GM18858 (cell line): ENCODE measurements around the gene LRRK1.

Experiments
- ATAC-seq: cut with Tn5 transposase; IDR thresholded peaks from one replicate; pipeline ENCODE4 v1.9.1; 2021; ENCODE audit not compliant: unreplicated experiment

Gene LRRK1

GRCh38 chr15:100968050-100968966 lies 49.2 kb downstream of the LRRK1 start:
- no peak for ATAC-seq

DNA sequence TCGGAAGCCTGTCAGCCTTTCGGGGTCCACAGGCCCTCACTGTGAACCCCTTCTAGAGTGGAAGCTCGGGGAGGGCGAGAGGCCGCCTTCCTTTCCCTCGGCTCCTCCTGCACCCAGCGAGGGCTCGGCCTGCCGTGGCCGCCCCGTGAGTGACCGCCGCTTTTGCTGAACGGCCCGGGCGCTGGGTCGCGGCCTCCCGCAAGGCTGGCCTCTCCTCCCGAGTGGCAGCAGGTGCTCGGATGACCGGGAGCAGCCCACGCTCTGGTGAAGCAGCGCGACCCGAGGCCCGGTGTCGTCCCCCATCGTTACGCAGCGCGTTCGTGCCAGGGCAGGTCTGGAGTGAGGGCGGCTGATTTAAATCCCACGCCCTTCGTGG lies 53.8 kb downstream of the LRRK1 start:
- ATAC-seq: no peak

- ATAC-seq: no peak
Observed at GRCh38 chr15:100973351-100974111, 54.4 kb downstream of the LRRK1 start.

DNA sequence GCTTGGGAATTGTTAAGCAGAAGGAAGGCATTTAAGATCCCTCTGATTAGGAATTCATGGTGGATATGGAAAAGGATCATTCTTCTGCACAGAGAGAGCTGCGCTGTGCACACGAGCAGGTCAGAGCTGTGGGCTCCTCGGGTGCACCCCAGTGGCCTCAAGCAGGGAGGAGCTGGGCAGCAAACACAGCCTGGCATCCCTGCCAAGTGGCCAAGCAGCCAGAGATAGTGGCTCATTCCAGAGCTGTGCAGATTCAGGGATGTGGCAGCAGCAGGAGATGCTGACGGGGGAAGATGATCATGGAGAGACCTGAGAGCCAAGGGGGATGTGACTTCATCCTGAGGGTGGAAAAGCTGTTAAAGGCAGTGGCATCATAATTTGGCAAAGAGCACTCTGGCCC lies 55.9 kb downstream of the LRRK1 start:
- no peak for ATAC-seq

DNA sequence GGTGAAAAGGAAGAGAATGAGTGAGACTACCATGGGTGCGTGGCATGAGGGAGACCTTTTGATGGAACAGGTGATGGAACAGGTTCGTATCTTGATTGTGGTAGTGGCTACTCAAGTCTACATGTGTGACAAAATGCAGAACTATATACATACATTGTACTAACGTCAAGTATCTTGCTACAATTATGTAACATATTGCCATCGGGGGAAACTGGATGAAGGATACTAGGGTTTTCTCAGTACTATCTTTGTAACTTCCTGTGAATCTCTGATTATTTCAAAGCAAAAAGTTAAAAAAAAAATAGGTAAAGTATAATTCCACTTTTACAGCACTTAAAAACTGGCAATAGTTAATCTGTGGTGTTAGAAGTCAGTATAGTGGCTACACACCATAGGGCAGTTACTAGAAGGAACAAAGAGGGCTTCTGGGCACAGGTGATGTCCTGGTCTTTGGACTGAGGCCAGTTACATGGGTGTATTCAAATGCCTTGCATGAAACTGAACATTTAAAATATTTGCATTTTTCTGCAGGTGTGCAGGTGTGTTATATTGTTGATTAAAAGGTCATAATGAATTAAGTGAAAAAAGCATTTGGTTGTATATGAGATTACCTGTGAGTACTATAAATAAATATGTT lies 61.4 kb downstream of the LRRK1 start:
- no peak for ATAC-seq

DNA sequence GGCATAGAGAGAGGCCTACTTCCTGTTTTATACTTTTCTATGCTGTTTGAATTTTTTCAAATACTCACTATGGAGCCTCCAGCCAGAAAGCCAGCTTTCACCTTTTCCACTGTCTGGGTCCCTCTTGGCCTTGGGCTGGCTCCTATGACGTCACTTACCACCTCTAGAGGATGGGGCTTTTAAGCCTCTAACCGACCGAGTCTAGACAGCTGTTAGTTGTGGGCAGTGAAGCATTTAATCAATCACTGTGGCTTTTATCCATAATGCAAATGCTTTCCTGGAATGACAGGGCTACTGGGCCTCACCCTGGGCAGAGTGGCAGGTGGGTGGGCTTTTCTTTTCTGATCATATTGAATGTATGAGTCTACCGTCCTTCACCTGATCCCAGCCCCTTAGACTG lies 61.9 kb downstream of the LRRK1 start:
- no peak for ATAC-seq

- no peak for ATAC-seq
Observed at GRCh38 chr15:100983221-100983620, 64.1 kb downstream of the LRRK1 start.

- ATAC-seq: no peak
Observed at GRCh38 chr15:100985401-100985800, 66.2 kb downstream of the LRRK1 start.

GRCh38 chr15:100986158-100986896 lies 67.2 kb downstream of the LRRK1 start:
- no peak for ATAC-seq

GRCh38 chr15:100987143-100987542 lies 68.0 kb downstream of the LRRK1 start:
- ATAC-seq: no peak

- ATAC-seq: no peak
Observed at GRCh38 chr15:100988297-100988696, 69.1 kb downstream of the LRRK1 start.

DNA sequence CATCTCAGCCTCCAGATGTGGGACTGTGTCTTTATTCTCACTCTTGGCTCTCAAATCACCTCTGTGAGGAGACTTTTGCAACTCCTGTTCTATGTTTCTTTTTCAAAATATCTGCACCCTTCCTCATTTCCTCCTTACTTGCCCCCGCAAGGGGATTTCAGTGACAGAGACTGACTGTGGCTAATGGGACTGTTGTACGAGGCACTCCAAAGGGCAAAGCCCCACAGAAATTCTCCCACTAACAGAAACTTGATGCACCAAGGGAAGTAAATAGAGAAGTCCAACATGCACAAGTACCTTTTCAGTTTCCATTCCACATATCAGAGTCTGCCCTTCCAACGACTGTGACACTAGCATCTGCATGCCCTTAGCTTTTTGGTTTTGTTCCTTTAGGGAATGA lies 69.7 kb downstream of the LRRK1 start:
- no peak for ATAC-seq

GRCh38 chr15:100994597-100995446 lies 75.7 kb downstream of the LRRK1 start:
- ATAC-seq: no peak

DNA sequence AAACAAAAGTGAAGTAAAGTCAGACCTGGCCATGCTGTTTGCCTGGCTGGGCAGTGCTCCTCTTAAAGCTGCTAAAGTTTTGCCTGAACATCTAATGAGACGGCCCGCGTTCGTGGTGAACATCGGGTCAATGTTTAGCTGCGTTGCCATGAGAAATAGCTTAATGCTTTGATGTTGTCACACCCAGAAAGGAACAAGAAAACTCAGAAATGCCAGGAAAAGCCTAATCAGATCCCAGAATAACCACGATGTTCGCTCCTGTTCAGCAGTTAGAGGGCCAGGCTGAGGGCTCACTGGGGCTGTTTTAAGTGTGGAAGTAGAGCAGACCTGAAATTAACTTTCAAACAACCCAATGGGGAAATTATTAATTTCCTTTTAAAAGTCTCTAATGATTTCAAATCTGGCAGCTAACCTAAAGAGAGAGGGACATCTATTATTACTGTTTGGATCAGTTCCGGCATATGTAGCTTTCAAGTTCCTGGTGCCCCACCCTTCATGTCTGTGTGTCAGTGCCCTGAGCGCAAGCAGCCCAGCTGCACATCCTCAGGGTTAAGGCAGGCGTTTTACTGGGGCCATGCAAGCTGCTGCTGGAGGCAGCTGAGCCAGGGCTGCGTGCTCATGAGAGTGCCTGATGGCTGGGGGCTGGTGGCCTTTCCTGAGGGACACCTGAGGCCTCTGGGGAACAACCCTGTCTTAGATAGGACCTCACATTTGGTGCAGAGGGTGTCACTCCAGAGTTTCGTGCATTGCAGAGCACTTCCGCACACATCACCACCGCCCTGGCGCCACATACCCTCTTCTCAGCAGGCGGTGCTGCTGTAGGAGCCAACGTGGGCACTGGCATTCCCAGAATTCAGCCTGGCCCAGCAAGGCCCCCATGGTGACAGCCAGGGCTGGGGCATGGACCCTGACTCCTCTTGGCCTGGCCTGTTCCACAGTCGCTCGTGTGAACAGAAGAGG lies 76.6 kb downstream of the LRRK1 start:
- ATAC-seq: no peak

DNA sequence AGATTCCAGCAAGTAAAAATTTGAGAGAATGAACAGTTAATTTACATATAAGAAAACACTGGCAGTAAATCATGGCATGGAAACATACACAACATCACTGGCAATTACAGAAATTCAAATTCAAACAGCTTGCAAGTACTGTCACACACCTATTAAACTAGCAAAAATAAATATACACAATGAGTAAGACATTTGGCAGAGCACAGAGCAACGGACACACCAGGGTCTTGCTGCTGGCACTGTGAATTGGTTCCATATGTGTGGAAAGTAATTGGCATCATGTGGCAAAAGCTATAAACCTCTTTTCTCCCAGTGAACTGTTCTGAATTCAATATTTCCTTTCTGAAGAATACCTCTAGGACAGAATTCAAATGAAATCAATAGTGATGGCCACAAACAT lies 78.3 kb downstream of the LRRK1 start:
- no peak for ATAC-seq

DNA sequence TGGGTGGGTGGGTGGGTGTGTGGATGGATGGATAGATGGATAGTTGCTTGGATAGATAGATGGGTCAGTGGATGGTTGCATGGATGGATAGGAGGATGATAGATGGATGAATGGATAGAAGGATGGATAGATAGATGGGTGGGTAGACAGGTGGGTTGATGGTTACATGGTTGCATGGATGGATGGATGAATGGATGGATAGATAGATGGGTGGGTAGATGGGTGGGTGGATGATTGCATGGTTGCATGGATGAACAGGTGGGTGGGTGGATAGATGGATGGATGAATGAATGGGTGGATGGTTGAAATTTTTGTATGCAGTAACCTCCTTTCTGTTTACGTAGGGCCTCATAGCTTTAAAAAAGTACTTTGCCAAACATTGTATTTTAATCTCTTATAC lies 79.5 kb downstream of the LRRK1 start:
- ATAC-seq: no peak

- no peak for ATAC-seq
Observed at GRCh38 chr15:100999369-100999768, 80.2 kb downstream of the LRRK1 start.

DNA sequence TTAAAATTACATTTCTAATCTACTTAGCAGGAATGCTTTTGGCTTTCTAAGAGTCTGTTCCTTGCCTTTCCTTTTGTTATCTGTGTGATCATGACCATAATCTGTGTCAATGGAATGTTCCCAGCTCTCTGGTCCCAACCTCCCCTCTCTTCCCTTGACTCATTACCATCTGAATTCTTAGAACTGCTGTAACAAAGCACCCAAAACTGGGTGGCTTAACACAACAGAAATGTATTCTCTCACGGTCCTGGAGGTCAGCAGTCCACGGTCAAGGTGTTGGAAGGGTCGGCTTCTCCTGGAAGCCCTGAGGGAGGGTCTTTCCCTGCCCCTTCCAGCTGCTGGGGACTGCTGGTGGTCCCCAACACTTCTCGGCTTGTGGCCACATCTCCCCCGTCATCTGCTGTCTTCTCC lies 81.1 kb downstream of the LRRK1 start:
- no peak for ATAC-seq

DNA sequence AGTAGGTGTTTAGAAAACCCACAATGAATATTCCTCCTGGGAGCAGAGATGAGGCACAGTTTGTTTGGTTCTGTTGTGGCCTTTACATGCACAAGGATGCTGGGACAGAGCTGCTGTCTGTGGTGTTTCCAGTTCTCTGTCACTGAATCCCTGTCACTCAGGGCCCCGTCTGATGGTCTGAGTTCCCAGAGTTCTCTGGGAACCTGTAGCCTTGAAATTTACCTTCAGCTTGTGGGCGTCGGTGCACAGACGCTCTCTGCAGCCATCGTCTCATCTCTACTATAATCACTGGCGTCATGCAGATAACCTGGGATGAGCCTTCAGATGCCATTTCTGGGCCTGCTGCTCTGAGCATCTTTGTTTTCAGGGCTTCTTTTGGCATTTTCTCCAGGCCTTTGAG lies 81.9 kb downstream of the LRRK1 start:
- no peak for ATAC-seq
